Stomach (tissue), 9 donors: ENCODE measurements around the gene EIF4B. TPM values are rescaled to one million over a fixed set of nuclear protein-coding genes. Genes with fewer than 3 reads are reported as not detected.
"Not testable (repeated sequence)": the region's sequence is repeated elsewhere in the genome, so short reads cannot be mapped to it uniquely, and the experiment has no call there.

Experiments used
- DNase-seq, 2 donors: peaks; one replicate each; pipeline versions ENCODE4 v3.0.0 to v3.0.0-alpha.2; 2013 to 2019
- H3K27ac ChIP-seq, 5 donors: fragments of 200-600 bp in 4 of 5; sonication (generic) in 4 of 5; one replicate each; pipeline ENCODE4 v1.5.1; 2013 to 2019; ENCODE audit warnings: mild to moderate bottlenecking in 1 of 5, moderate library complexity in 1 of 5
- H3K27me3 ChIP-seq, 3 donors: fragments of 200-600 bp; sonication (generic); one replicate each; pipeline ENCODE4 v1.5.1; 2017 to 2019; ENCODE audit warnings: mixed run types in 1 of 3
- H3K36me3 ChIP-seq, 4 donors: fragments of 200-600 bp; sonication (generic); 1 replicate in 3 of 4; 2 replicates in 1 of 4; pipeline ENCODE4 v1.5.1; 2016 to 2019
- H3K4me1 ChIP-seq, 4 donors: fragments of 200-600 bp; sonication (generic); one replicate each; pipeline ENCODE4 v1.5.1; 2016 to 2019
- H3K4me3 ChIP-seq, 4 donors: fragments of 200-600 bp; sonication (generic) in 3 of 4; one replicate each; pipeline ENCODE4 v1.5.1; 2016 to 2019; ENCODE audit warnings: mild to moderate bottlenecking in 1 of 4
- H3K9me3 ChIP-seq, 4 donors: fragments of 200-600 bp; sonication (generic); one replicate each; pipeline ENCODE4 v1.5.1; 2016 to 2019
- EP300 ChIP-seq: sonication (generic); formaldehyde crosslinking; IDR thresholded peaks from one replicate; pipeline ENCODE4 v1.6.1; 2017; ENCODE audit warnings: antibody characterized with exemption
- POLR2A ChIP-seq, 4 donors: fragments of 450-650 bp; IDR thresholded peaks; one replicate each; pipeline ENCODE4 v1.6.1; 2016; ENCODE audit warnings: antibody characterized with exemption in 4 of 4, control low read depth in 2 of 4, mild to moderate bottlenecking in 1 of 4, moderate library complexity in 1 of 4
- POLR2AphosphoS5 ChIP-seq, 3 donors: sonication (generic); formaldehyde crosslinking; IDR thresholded peaks; one replicate each; pipeline ENCODE4 v1.6.1; 2016; ENCODE audit warnings: antibody characterized with exemption in 3 of 3
- WGBS, 5 donors: extraction: QIAGEN DNeasy Blood & Tissue Kit in 3 of 5; methylation state at CpG; one replicate each; pipeline versions ENCODE4 v1.1.5 to v1.1.7; 2013 to 2018; 5-methylcytosine and 5-hydroxymethylcytosine counted together
- intact Hi-C: fragments of 100-400 bp; cut with DNase I; formaldehyde crosslinking; loops from one replicate; pipeline ENCODE4 v1.15.1; 2023; ENCODE audit warnings: low total_unique reads
- polyA plus RNA-seq, 3 donors: library from polyadenylated mRNA; stranded (reverse); fragments of 200-250 nt; gene quantifications; one replicate each; pipeline ENCODE4 v1.2.3, GENCODE V29; 2013
- total RNA-seq, 5 donors: library from RNA; depleted of rRNA; stranded (reverse); fragments of >200 nt; gene quantifications; one replicate each; pipeline versions ENCODE4 v1.1.0 to v1.2.3, GENCODE V29; 2014 to 2016
- TF ChIP-seq, protein P1 (sequence below), 7 experiments: fragments of 450-650 bp in 4 of 7; fragments of 200-600 bp in 3 of 7; sonication (generic) in 3 of 7; IDR thresholded peaks; one replicate each; pipeline ENCODE4 v1.5.1; 2016 to 2019; ENCODE audit warnings: antibody characterized with exemption in 7 of 7, control low read depth in 2 of 7, mild to moderate bottlenecking in 1 of 7
- donor health status: healthy with polysubstance abuse.
- donor health status: Bipolar disorder and iron deficiency.
- donor health status: healthy.

EIF4B gene
- total and polyA plus RNA-seq, 8 donors: 101 to 833 (median 326) TPM

- WGBS, 5 donors: 13 to 24% (median 16%) methylated on average over 4 of the region's 4 CpGs
- H3K4me1 ChIP-seq: peaks cover 46 to 66% (median 64%) of the 10 kb centered on the region in 4 donors
- peaks cover 0 to 29% (median 11%) of the 10 kb centered on the region in 4 donors for H3K36me3 ChIP-seq
- H3K9me3 ChIP-seq: no peaks in the 10 kb centered on the region
- no peaks in the 10 kb centered on the region for H3K27me3 ChIP-seq
- H3K27ac ChIP-seq: peak overlapping the region; percentile 83 to 95 (median 94)
- TF ChIP-seq POLR2A (IDR thresholded peaks at IDR 0.05): no peak
- H3K4me3 ChIP-seq: peak overlapping the region; percentile 83 to 92 (median 85)
- no peak for DNase-seq
- intact Hi-C loops: no loop called here
Measured at GRCh38 chr12:53007343-53007742, 1.1 kb downstream of the EIF4B start.

- H3K9me3 ChIP-seq, DNase-seq, H3K27ac ChIP-seq, intact Hi-C loops, H3K27me3 ChIP-seq: not testable (repeated sequence)
- Histone ChIP-seq H3K4me3 (peak overlapping the region in 2 of 4 donors; percentile 29 to 86), H3K36me3 (peaks cover 0 to 29% (median 11%) of the 10 kb centered on the region in 4 donors), H3K4me1 (peaks cover 47 to 80% (median 71%) of the 10 kb centered on the region in 4 donors)
- 70 to 81% (median 72%) methylated on average over 15 of the region's 15 CpGs for WGBS, 5 donors
Measured at GRCh38 chr12:53008760-53009159, 2.5 kb downstream of the EIF4B start.

DNA sequence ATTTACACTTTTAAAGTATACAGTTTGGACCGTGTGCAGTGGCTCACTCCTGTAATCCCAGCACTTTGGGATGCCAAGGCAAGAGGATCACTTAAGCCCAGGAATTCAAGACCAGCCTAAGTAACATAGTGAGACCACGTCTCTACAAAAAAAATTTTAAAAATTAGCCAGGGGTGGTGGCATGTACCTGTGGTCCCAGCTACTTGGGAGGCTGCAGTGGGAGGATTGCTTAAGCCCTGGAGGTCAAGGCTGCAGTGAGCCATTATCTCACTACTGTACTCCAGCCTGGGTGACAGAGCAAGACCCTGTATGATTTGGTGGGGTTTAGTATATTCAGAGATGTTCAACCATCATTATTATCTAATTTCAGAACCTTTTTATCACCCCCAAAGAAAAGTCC is 4.7 kb downstream of the EIF4B start:
- Histone ChIP-seq H3K27me3 (no peaks in the 10 kb centered on the region), H3K27ac (no peak overlapping the region), H3K4me3 (peak overlapping the region in 1 of 4 donors; percentile 4), H3K9me3 (no peaks in the 10 kb centered on the region), H3K36me3 (peaks cover 0 to 29% (median 15%) of the 10 kb centered on the region in 4 donors), H3K4me1 (peaks cover 47 to 92% (median 73%) of the 10 kb centered on the region in 4 donors)
- WGBS, 5 donors: 58 to 69% (median 65%) methylated on average over 2 of the region's 2 CpGs
- TF ChIP-seq POLR2AphosphoS5 (IDR thresholded peaks at IDR 0.05) (no peak), EP300 (no peak), POLR2A (IDR thresholded peaks at IDR 0.05) (no peak)
- TF ChIP-seq, protein P1, sequence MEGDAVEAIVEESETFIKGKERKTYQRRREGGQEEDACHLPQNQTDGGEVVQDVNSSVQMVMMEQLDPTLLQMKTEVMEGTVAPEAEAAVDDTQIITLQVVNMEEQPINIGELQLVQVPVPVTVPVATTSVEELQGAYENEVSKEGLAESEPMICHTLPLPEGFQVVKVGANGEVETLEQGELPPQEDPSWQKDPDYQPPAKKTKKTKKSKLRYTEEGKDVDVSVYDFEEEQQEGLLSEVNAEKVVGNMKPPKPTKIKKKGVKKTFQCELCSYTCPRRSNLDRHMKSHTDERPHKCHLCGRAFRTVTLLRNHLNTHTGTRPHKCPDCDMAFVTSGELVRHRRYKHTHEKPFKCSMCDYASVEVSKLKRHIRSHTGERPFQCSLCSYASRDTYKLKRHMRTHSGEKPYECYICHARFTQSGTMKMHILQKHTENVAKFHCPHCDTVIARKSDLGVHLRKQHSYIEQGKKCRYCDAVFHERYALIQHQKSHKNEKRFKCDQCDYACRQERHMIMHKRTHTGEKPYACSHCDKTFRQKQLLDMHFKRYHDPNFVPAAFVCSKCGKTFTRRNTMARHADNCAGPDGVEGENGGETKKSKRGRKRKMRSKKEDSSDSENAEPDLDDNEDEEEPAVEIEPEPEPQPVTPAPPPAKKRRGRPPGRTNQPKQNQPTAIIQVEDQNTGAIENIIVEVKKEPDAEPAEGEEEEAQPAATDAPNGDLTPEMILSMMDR (IDR thresholded peaks at IDR 0.05): no peak
- no peak for DNase-seq
- intact Hi-C loops: no loop called here

DNA sequence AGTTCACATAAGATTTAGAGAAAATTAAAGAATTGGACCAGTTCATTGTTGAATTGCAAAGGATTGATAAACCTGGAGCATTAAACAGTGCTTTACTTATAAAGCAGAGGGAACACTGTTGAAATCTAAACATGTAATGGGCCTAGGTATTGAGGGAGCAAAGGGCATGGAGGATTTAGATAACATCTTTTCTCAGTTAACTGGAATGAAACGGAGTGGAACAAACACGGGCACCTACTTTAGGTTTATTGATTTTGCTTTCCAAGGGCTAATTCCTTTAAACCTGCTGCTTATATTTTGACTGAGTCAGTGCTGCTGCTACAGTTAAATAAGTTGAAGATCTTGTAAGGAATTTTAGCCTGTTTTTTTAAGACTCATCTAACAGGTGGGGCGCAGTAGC is 5.6 kb downstream of the EIF4B start:
- Histone ChIP-seq H3K36me3 (peaks cover 3 to 37% (median 22%) of the 10 kb centered on the region in 4 donors), H3K4me3 (no peak overlapping the region), H3K4me1 (peaks cover 47 to 94% (median 71%) of the 10 kb centered on the region in 4 donors), H3K27me3 (no peaks in the 10 kb centered on the region), H3K9me3 (no peaks in the 10 kb centered on the region), H3K27ac (no peak overlapping the region)
- intact Hi-C loops: no loop called here
- DNase-seq: no peak
- 45 to 74% (median 54%) methylated on average over 3 of the region's 3 CpGs for WGBS, 5 donors
- TF ChIP-seq, protein P1 (IDR thresholded peaks at IDR 0.05): no peak
- TF ChIP-seq POLR2A (IDR thresholded peaks at IDR 0.05) (no peak), POLR2AphosphoS5 (IDR thresholded peaks at IDR 0.05) (no peak), EP300 (no peak)

DNA sequence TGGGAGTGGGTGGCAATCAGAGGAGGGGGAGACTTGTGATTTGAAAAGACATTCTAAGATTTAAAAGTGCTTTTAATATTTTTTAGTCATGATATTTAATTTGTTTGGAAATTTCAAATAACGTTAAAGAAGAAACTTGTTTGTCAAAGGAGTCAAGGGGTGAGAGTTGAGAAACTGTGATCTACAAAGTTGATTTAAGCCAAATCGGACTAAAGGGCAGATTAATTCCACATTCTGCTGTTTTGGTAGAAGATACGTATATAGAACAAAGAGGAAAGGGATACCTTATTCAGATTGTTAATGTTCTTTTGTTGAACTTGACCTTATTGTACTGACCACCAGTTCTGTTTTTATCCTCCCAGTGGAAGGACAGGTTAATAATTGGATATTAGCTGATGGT is 6.7 kb downstream of the EIF4B start:
- Histone ChIP-seq H3K4me1 (peaks cover 37 to 84% (median 61%) of the 10 kb centered on the region in 4 donors), H3K27ac (no peak overlapping the region), H3K4me3 (no peak overlapping the region), H3K36me3 (peaks cover 14 to 47% (median 33%) of the 10 kb centered on the region in 4 donors), H3K27me3 (no peaks in the 10 kb centered on the region), H3K9me3 (no peaks in the 10 kb centered on the region)
- TF ChIP-seq POLR2AphosphoS5 (IDR thresholded peaks at IDR 0.05) (no peak), POLR2A (IDR thresholded peaks at IDR 0.05) (no peak), EP300 (no peak)
- TF ChIP-seq, protein P1 (IDR thresholded peaks at IDR 0.05): no peak
- 40 to 65% (median 54%) methylated on average over 3 of the region's 3 CpGs for WGBS, 5 donors
- no peak for DNase-seq
- intact Hi-C loops: no loop called here
